Gastrocnemius medialis (tissue), 4 donors: ENCODE results near the gene KCTD5.

ENCODE experiments used
- POLR2A ChIP-seq, 2 donors: fragments of 450-650 bp; IDR thresholded peaks; one replicate each; pipeline ENCODE4 v1.6.1; 2017; ENCODE audit warnings: antibody characterized with exemption in 2 of 2, mild to moderate bottlenecking in 2 of 2, moderate library complexity in 2 of 2
- TF ChIP-seq, protein P1 (sequence below), 5 experiments: fragments of 450-650 bp in 3 of 5; fragments of 200-600 bp in 2 of 5; sonication (generic) in 2 of 5; IDR thresholded peaks in 4 of 5; conservative IDR thresholded peaks in 1 of 5; 1 replicate in 4 of 5; 2 replicates in 1 of 5; pipeline ENCODE4 v1.5.1; 2016 to 2019; ENCODE audit warnings: antibody characterized with exemption in 5 of 5, mild to moderate bottlenecking in 3 of 5, moderate library complexity in 3 of 5

- TF ChIP-seq, protein P1, sequence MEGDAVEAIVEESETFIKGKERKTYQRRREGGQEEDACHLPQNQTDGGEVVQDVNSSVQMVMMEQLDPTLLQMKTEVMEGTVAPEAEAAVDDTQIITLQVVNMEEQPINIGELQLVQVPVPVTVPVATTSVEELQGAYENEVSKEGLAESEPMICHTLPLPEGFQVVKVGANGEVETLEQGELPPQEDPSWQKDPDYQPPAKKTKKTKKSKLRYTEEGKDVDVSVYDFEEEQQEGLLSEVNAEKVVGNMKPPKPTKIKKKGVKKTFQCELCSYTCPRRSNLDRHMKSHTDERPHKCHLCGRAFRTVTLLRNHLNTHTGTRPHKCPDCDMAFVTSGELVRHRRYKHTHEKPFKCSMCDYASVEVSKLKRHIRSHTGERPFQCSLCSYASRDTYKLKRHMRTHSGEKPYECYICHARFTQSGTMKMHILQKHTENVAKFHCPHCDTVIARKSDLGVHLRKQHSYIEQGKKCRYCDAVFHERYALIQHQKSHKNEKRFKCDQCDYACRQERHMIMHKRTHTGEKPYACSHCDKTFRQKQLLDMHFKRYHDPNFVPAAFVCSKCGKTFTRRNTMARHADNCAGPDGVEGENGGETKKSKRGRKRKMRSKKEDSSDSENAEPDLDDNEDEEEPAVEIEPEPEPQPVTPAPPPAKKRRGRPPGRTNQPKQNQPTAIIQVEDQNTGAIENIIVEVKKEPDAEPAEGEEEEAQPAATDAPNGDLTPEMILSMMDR (IDR thresholded peaks at IDR 0.05 in 4 of 5, conservative IDR thresholded peaks at IDR 0.05 in 1 of 5) = no peak
- TF ChIP-seq POLR2A (IDR thresholded peaks at IDR 0.05) = no peak
Measured at GRCh38 chr16:2739625-2740430, 57.5 kb downstream of the KCTD5 start.
